K562 (cell line): Measurements from ENCODE around the gene SCN5A. TPM values are rescaled to one million over a fixed set of nuclear protein-coding genes. Genes with fewer than 3 reads are reported as not detected.

Experiments used
- ATAC-seq: fragments of 200-7000 bp; cut with Tn5 transposase; 3 replicates; pipeline ENCODE4 v1.9.1; 2020; ENCODE audit warnings: moderate library complexity
- BruUV-seq: library from RNA; stranded (reverse); fragments of 400-500 nt; replicated peaks from 2 replicates; lab custom pipeline; 2021; lab: Mats Ljungman, UMichigan
- CTCF ChIA-PET: fragments of 300-600 bp; formaldehyde crosslinking; extraction: SDS; loops from one replicate; lab custom pipeline; 2021; ENCODE audit warnings: low intra/inter-chr PET ratio; lab: Yijun Ruan, JAX
- POLR2A ChIA-PET: fragments of 300-600, 350-650 bp; sonication (Branson Sonifier 250); formaldehyde crosslinking; extraction: SDS; loops from one replicate; lab custom pipeline; 2021; ENCODE audit warnings: antibody characterized with exemption, inconsistent platforms; lab: Yijun Ruan, JAX
- DNase-seq, 4 experiments: peaks; one replicate each; pipeline versions ENCODE4 v3.0.0 to v3.0.0-alpha.2; 2011 to 2018; ENCODE audit warnings: low spot score in 3 of 4, mixed read lengths in 3 of 4; ENCODE audit errors: extremely low read depth in 1 of 4
- FAIRE-seq: peaks from 2 replicates; lab custom pipeline; 2011; peaks lifted over from hg19 to GRCh38; lab: Jason Lieb, UNC
- H2AFZ ChIP-seq: 2 replicates; pipeline ENCODE4 v1.6.0; 2011; ENCODE audit warnings: low read depth, low read length, control low read depth, inconsistent platforms
- H3K27ac ChIP-seq: fragments of 200-600 bp; 3 replicates; pipeline ENCODE4 v1.8.0; 2011; ENCODE audit warnings: low read depth, mild to moderate bottlenecking, control low read depth, inconsistent platforms, low read length, moderate library complexity, mixed read lengths; ENCODE audit errors: extremely low read depth
- H3K27me3 ChIP-seq, 2 experiments: fragments of 300-600 bp in 1 of 2; 2 replicates in 1 of 2; 3 replicates in 1 of 2; pipeline versions ENCODE4 v1.6.0 to v1.8.0; 2011; ENCODE audit warnings: inconsistent platforms in 2 of 2, low read length in 2 of 2, mild to moderate bottlenecking in 1 of 2, mixed read lengths in 1 of 2, moderate library complexity in 1 of 2; ENCODE audit not compliant: control insufficient read depth in 2 of 2, insufficient read depth in 2 of 2
- H3K36me3 ChIP-seq: fragments of 300-600 bp; 3 replicates; pipeline ENCODE4 v1.8.0; 2011; ENCODE audit warnings: mild to moderate bottlenecking, low read length, inconsistent platforms; ENCODE audit not compliant: control insufficient read depth, insufficient read depth
- H3K4me1 ChIP-seq, 2 experiments: fragments of 200-600 bp in 1 of 2; replicated peaks in 1 of 2; 2 replicates in 1 of 2; 3 replicates in 1 of 2; pipeline versions ENCODE4 v1.5.1 to v1.8.0; 2011; ENCODE audit warnings: inconsistent platforms in 2 of 2, low read length in 2 of 2, mild to moderate bottlenecking in 1 of 2, mixed read lengths in 1 of 2, moderate library complexity in 1 of 2; ENCODE audit not compliant: control insufficient read depth in 2 of 2, insufficient read depth in 2 of 2
- H3K4me2 ChIP-seq: 2 replicates; pipeline ENCODE4 v1.6.1; 2011; ENCODE audit warnings: low read length, control low read depth, inconsistent platforms, mixed read lengths; ENCODE audit not compliant: insufficient read depth
- H3K4me3 ChIP-seq: fragments of 200-600 bp; sonication (generic), shearing (Covaris generic); 2 replicates; pipeline ENCODE4 v1.5.1; 2016; ENCODE audit warnings: control low read depth, inconsistent platforms
- H3K79me2 ChIP-seq: fragments of 200-600 bp; 3 replicates; pipeline ENCODE4 v1.8.0; 2011; ENCODE audit warnings: low read length, inconsistent platforms; ENCODE audit not compliant: control insufficient read depth, insufficient read depth
- H3K9ac ChIP-seq, 2 experiments: 2 replicates each; pipeline versions ENCODE4 v1.6.0 to v1.6.1; 2011; ENCODE audit warnings: low read depth in 2 of 2, low read length in 2 of 2, control low read depth in 1 of 2, inconsistent platforms in 1 of 2, mild to moderate bottlenecking in 1 of 2, mixed read lengths in 1 of 2; ENCODE audit not compliant: insufficient read depth in 1 of 2
- H3K9me1 ChIP-seq: one replicate; pipeline ENCODE4 v1.6.0; 2011; ENCODE audit warnings: inconsistent platforms, mild to moderate bottlenecking, low read length, moderate library complexity; ENCODE audit not compliant: control insufficient read depth, insufficient read depth
- H3K9me3 ChIP-seq: replicated peaks from 2 replicates; pipeline ENCODE4 v1.5.1; 2011; ENCODE audit warnings: low read depth, low read length, inconsistent platforms; ENCODE audit not compliant: control insufficient read depth, insufficient read depth
- H4K20me1 ChIP-seq: replicated peaks from 2 replicates; pipeline ENCODE4 v1.6.1; 2011; ENCODE audit warnings: low read length, inconsistent platforms, mixed read lengths; ENCODE audit not compliant: control insufficient read depth, insufficient read depth
- GABPA ChIP-seq: fragments of 200-800 bp; sonication (Bioruptor generic); conservative IDR thresholded peaks from 2 replicates; pipeline ENCODE4 v1.6.1; 2016; ENCODE audit warnings: low read depth, missing genetic modification characterization, missing compliant biosample characterization
- HNRNPLL ChIP-seq: fragments of 200-400 bp; formaldehyde crosslinking; IDR thresholded peaks from 2 replicates; pipeline ENCODE4 v1.6.1; 2017; ENCODE audit warnings: low read length, low read depth, mild to moderate bottlenecking; ENCODE audit not compliant: poor library complexity, severe bottlenecking
- MTA1 ChIP-seq: fragments of 450-650 bp; IDR thresholded peaks from 2 replicates; pipeline ENCODE4 v1.6.1; 2017; ENCODE audit warnings: borderline replicate concordance
- PRPF4 ChIP-seq: fragments of 200-400 bp; formaldehyde crosslinking; IDR thresholded peaks from one replicate; pipeline ENCODE4 v1.6.1; 2017; ENCODE audit warnings: low read length, low read depth, mild to moderate bottlenecking; ENCODE audit not compliant: insufficient read depth, poor library complexity, severe bottlenecking
- WGBS: fragments of 100-300 bp; shearing (Covaris generic); methylation state at CpG from one replicate; pipeline ENCODE4 v1.1.6; 2016; ENCODE audit warnings: low coverage, mixed read lengths; ENCODE audit not compliant: insufficient coverage; ENCODE audit errors: missing lambda C conversion rate; 5-methylcytosine and 5-hydroxymethylcytosine counted together
- in situ Hi-C: fragments of 300-500 bp; cut with MboI; formaldehyde crosslinking; loops from 4 replicates; pipeline ENCODE4 v1.15.0; 2018; ENCODE audit warnings: inconsistent platforms, mixed read lengths
- intact Hi-C: fragments of 100-400 bp; cut with micrococcal nuclease; formaldehyde crosslinking; loops from 2 replicates; pipeline ENCODE4 v1.14.2; 2022
- polyA plus RNA-seq, 8 experiments: library from polyadenylated mRNA; depleted of rRNA in 4 of 8; stranded (reverse) in 5 of 8; unstranded in 3 of 8; fragments of >200 nt; fragmentation: Nextera tagmentation in 2 of 8; fragmentation: Illumina TruSeq in 1 of 8; extraction: Ambion mirVana in 2 of 8; extraction: Trizol in 1 of 8; gene quantifications; 2 replicates each; pipeline versions ENCODE4 v1.2.1 to v1.2.3, GENCODE V29; 2011 to 2014; ENCODE audit warnings: inconsistent platforms in 1 of 8, missing spikeins in 1 of 8
- total RNA-seq, 7 experiments: library from RNA; depleted of rRNA in 6 of 7; stranded (reverse); fragments of >200 nt in 6 of 7; fragmentation: Illumina TruSeq in 2 of 7; extraction: Trizol in 2 of 7; gene quantifications; 2 replicates each; pipeline versions ENCODE4 v1.2.1 to v1.2.3, GENCODE V29; 2011 to 2021; ENCODE audit warnings: low replicate concordance in 1 of 7
- TF ChIP-seq, protein P1 (sequence below), 3 experiments: IDR thresholded peaks in 2 of 3; conservative IDR thresholded peaks in 1 of 3; 2 replicates each; pipeline ENCODE4 v1.5.1; 2011 to 2012; ENCODE audit warnings: low read length in 3 of 3, mild to moderate bottlenecking in 3 of 3, control low read depth in 2 of 3, improper control_type of control experiment in 1 of 3, inconsistent platforms in 1 of 3, low read depth in 1 of 3, mixed read lengths in 1 of 3, moderate library complexity in 1 of 3; ENCODE audit not compliant: insufficient read depth in 2 of 3
- TF ChIP-seq, protein P2 (sequence below), 2 experiments: fragments of 450-650 bp in 1 of 2; sonication (generic) in 1 of 2; formaldehyde crosslinking in 1 of 2; IDR thresholded peaks; 2 replicates each; pipeline versions ENCODE4 v1.7.1 to v1.9.0; 2016 to 2022; ENCODE audit warnings: inconsistent platforms in 1 of 2, mild to moderate bottlenecking in 1 of 2, missing genetic modification reagents in 1 of 2

Gene SCN5A
- total and polyA plus RNA-seq, 9 of the 15 experiments (the other 6 are each of a cell fraction or from before 2014, with no cell fraction given): 0.07 to 1.4 (median 0.21) TPM; not detected in 2

DNA sequence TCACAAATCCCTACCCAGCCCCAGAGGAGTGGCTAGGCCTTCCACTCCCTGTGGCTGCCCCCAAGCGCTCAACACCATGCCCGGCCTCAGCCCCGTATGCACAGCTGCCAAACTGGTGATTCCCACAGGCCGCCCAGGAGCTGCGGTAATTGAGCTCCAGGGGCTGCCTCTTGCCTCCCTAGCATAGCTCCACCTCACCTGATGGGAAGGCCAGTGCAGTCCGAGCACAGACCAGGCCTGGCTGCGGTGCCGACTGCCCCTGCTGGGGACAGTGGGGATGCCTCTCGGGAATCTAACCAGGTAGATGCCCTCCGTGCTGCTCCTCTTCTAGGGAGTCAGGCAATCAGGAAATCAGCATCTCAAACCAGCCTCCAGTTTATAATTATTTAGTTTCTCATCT, 25.9 kb downstream of the SCN5A start (continued):
- TF ChIP-seq, protein P1, sequence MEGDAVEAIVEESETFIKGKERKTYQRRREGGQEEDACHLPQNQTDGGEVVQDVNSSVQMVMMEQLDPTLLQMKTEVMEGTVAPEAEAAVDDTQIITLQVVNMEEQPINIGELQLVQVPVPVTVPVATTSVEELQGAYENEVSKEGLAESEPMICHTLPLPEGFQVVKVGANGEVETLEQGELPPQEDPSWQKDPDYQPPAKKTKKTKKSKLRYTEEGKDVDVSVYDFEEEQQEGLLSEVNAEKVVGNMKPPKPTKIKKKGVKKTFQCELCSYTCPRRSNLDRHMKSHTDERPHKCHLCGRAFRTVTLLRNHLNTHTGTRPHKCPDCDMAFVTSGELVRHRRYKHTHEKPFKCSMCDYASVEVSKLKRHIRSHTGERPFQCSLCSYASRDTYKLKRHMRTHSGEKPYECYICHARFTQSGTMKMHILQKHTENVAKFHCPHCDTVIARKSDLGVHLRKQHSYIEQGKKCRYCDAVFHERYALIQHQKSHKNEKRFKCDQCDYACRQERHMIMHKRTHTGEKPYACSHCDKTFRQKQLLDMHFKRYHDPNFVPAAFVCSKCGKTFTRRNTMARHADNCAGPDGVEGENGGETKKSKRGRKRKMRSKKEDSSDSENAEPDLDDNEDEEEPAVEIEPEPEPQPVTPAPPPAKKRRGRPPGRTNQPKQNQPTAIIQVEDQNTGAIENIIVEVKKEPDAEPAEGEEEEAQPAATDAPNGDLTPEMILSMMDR (IDR thresholded peaks at IDR 0.05 in 2 of 3, conservative IDR thresholded peaks at IDR 0.05 in 1 of 3; ENCODE audit: insufficient read depth in 2 of 3, low read depth in 1 of 3, low read length in 3 of 3): peak; percentile 54 to 61 (median 60)

DNA sequence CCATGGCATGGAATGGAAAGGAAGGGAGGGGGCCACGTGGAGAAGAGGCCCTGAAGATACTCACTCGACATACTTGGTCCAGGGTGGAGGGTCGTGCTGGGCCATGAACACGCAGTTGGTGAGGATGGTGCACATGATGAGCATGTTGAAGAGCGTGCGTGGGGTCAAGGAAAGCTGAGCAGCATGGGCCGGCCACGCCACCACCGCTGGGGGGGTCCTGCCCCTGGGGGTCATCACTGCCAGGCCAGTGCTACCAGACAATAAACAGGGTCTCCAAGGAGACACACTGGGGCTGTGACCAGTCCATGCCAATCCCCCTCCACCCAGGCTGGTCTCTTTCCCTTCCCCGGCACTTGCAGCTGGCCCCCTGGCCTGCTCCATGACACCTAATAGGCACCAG, 27.2 kb downstream of the SCN5A start:
- in situ Hi-C loops (no loop called here), intact Hi-C loops (no loop called here)
- H3K4me1 ChIP-seq: no peaks in the 10 kb centered on the region
- H2AFZ ChIP-seq: no peak overlapping the region
- ChIA-PET POLR2A (no interaction called here), CTCF (no interaction called here)
- no TSS peak for BruUV-seq
- H3K9me3 ChIP-seq: no peaks in the 10 kb centered on the region
- H3K9me1 ChIP-seq: peaks cover 4% of the 10 kb centered on the region
- DNase-seq (no peak), FAIRE-seq (no peak), ATAC-seq (no peak)
- H3K9ac ChIP-seq: no peak overlapping the region
- peaks cover 36 to 80% of the 10 kb centered on the region in 2 experiments; a peak in 4 of 5 replicates for H3K27me3 ChIP-seq
- H3K4me2 ChIP-seq: no peak overlapping the region
- WGBS: 1% methylated on average over 10 of the region's 10 CpGs
- peaks cover 18% of the 10 kb centered on the region for H4K20me1 ChIP-seq
- no peak overlapping the region for H3K27ac ChIP-seq
- no peak overlapping the region for H3K4me3 ChIP-seq
- no peaks in the 10 kb centered on the region for H3K79me2 ChIP-seq
- no peaks in the 10 kb centered on the region for H3K36me3 ChIP-seq
- TF ChIP-seq HNRNPLL (no peak), PRPF4 (no peak), MTA1 (no peak), GABPA (tag) (no peak)
- TF ChIP-seq, protein P2, sequence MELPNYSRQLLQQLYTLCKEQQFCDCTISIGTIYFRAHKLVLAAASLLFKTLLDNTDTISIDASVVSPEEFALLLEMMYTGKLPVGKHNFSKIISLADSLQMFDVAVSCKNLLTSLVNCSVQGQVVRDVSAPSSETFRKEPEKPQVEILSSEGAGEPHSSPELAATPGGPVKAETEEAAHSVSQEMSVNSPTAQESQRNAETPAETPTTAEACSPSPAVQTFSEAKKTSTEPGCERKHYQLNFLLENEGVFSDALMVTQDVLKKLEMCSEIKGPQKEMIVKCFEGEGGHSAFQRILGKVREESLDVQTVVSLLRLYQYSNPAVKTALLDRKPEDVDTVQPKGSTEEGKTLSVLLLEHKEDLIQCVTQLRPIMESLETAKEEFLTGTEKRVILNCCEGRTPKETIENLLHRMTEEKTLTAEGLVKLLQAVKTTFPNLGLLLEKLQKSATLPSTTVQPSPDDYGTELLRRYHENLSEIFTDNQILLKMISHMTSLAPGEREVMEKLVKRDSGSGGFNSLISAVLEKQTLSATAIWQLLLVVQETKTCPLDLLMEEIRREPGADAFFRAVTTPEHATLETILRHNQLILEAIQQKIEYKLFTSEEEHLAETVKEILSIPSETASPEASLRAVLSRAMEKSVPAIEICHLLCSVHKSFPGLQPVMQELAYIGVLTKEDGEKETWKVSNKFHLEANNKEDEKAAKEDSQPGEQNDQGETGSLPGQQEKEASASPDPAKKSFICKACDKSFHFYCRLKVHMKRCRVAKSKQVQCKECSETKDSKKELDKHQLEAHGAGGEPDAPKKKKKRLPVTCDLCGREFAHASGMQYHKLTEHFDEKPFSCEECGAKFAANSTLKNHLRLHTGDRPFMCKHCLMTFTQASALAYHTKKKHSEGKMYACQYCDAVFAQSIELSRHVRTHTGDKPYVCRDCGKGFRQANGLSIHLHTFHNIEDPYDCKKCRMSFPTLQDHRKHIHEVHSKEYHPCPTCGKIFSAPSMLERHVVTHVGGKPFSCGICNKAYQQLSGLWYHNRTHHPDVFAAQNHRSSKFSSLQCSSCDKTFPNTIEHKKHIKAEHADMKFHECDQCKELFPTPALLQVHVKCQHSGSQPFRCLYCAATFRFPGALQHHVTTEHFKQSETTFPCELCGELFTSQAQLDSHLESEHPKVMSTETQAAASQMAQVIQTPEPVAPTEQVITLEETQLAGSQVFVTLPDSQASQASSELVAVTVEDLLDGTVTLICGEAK (IDR thresholded peaks at IDR 0.05): no peak
- TF ChIP-seq, protein P2 (CRISPR knock-in tag; IDR thresholded peaks at IDR 0.05): no peak
